Tibial nerve (tissue), 3 donors: ENCODE results near the gene MXD4.
"Not testable (repeated sequence)": the region's sequence is repeated elsewhere in the genome, so short reads cannot be mapped to it uniquely, and the experiment has no call there.

Experiments
- CTCF ChIP-seq, 5 experiments: fragments of 200-600 bp in 3 of 5; fragments of 450-650 bp in 2 of 5; sonication (generic) in 3 of 5; IDR thresholded peaks; one replicate each; pipeline ENCODE4 v1.5.1; 2016 to 2019; ENCODE audit warnings: antibody characterized with exemption in 5 of 5, mild to moderate bottlenecking in 3 of 5, moderate library complexity in 2 of 5
- POLR2A ChIP-seq, 2 donors: fragments of 450-650 bp; IDR thresholded peaks; one replicate each; pipeline ENCODE4 v1.6.1; 2017; ENCODE audit warnings: antibody characterized with exemption in 2 of 2, mild to moderate bottlenecking in 2 of 2, moderate library complexity in 2 of 2

GRCh38 chr4:2275044-2275397 is 13.1 kb upstream of the MXD4 start:
- not testable (repeated sequence) for TF ChIP-seq CTCF, POLR2A (IDR thresholded peaks at IDR 0.05)
